Measurements from ENCODE around the gene NFIA.

- TF ChIP-seq CTCF (IDR thresholded peaks at IDR 0.05) (no peak), EZH2 (IDR thresholded peaks at IDR 0.05; ENCODE audit: borderline replicate concordance, insufficient read depth, low read depth, low read length, poor library complexity, severe bottlenecking) (no peak)
Observed at GRCh38 chr1:61187352-61188086, 105.2 kb downstream of the NFIA start.

All from B cell (primary cell).